22Rv1 (cell line): ENCODE measurements around the gene GPR68.

Experiments used
- H3K27ac ChIP-seq: fragments of 450-650 bp; 2 replicates; pipeline ENCODE4 v1.5.1; 2017
- ZFX ChIP-seq: fragments of 450-650 bp; IDR thresholded peaks from 2 replicates; pipeline ENCODE4 v1.6.1; 2017; ENCODE audit warnings: antibody characterized with exemption, borderline replicate concordance
- TF ChIP-seq, protein P1 (sequence below): fragments of 450-650 bp; IDR thresholded peaks from 2 replicates; pipeline ENCODE4 v1.5.1; 2017; ENCODE audit warnings: mild to moderate bottlenecking

Gene GPR68

DNA sequence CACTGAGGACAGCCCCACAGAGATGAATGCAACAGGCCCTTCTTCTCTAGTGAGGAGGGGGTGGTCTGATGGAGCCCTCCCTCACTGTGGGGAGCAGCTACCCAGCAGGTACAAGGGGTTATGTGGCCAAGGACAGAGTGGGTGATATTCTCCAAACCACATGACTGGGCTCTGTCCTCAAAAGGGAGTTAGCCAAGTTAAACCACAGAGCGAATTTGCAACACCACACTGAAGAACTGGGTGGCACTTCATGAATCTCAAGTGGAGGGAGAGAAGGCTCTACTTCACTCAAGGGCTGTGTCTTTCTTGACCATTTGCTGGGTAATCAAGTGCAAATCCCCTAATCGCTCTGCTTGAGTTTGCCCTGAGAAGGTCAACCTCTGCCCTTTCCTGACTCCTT lies 12.5 kb downstream of the GPR68 start:
- TF ChIP-seq, protein P1, sequence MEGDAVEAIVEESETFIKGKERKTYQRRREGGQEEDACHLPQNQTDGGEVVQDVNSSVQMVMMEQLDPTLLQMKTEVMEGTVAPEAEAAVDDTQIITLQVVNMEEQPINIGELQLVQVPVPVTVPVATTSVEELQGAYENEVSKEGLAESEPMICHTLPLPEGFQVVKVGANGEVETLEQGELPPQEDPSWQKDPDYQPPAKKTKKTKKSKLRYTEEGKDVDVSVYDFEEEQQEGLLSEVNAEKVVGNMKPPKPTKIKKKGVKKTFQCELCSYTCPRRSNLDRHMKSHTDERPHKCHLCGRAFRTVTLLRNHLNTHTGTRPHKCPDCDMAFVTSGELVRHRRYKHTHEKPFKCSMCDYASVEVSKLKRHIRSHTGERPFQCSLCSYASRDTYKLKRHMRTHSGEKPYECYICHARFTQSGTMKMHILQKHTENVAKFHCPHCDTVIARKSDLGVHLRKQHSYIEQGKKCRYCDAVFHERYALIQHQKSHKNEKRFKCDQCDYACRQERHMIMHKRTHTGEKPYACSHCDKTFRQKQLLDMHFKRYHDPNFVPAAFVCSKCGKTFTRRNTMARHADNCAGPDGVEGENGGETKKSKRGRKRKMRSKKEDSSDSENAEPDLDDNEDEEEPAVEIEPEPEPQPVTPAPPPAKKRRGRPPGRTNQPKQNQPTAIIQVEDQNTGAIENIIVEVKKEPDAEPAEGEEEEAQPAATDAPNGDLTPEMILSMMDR = no peak
- no peak for TF ChIP-seq ZFX
- no peak overlapping the region for H3K27ac ChIP-seq

DNA sequence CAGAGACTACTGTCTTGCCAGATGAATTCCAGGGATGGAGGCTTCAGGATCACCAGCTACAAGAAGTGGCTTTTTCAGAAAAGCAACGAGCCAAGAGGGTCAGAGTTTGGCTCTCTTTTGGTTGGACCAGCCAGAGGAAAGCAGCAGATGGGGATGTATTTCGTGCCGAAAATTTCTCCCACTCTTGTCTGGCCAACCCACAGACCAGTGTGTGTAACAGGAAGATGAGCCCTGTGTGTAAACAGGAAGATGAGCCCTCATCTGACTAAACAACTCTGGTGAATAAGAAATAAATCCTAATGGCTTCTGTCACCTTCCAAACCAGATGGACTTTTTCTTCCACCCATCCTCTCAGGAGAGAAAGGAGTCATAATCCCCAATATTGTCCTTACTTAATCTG lies 13.1 kb downstream of the GPR68 start:
- no peak for TF ChIP-seq ZFX
- TF ChIP-seq, protein P1 = no peak
- no peak overlapping the region for H3K27ac ChIP-seq

DNA sequence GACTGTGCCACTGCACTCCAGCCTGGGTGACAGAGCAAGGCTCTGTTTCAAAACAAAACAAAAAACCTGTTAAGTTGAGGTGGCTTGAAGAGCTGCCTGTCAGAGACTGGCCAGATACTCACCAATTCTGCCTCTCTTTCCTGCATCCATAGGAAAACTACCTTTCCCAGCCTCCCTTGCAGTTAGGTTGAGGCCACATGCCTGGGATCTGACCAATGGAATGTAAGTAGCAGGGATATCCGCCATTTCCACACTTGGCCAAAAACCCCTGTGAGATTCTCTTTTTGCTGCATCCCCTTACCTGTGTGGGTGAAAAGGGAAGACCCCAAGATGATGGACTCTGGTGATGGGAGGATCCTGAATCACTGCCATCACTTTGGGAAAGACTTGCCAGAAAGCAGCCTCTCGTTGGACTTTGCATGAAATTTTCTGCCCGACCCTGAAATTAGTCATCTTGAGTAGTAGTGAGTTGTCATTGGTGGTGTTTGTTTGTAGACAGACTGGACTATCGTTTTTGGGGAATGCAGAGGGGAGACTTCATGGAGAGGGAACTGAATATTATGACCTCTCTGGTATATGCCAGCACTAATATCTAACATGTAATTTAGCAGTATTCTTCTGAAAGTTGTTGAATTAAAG lies 14.0 kb downstream of the GPR68 start:
- TF ChIP-seq ZFX = no peak
- TF ChIP-seq, protein P1 = no peak
- H3K27ac ChIP-seq = no peak overlapping the region

DNA sequence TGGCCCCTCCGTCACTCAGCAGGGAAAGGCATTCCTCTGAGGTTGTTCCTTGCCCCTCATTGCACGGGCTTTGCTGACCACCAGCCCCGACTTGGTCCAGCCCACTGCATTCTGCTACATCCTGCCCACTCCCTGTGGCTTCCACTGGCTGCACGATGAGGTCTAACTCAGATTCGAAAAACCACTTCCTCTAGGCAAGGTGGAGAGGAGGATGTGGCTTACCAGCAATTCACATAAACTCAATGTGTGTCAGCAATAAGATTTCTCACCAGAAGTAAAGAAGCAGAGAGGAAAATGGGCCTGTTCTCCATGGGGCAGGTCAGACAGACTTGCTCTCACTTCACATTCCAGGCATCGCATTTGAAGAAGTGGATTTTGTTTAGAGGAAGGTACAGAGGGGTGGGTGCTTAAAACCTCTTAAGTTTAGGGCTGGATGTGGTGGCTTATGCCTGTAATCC lies 14.7 kb downstream of the GPR68 start:
- no peak overlapping the region for H3K27ac ChIP-seq
- TF ChIP-seq, protein P1 = no peak
- no peak for TF ChIP-seq ZFX

DNA sequence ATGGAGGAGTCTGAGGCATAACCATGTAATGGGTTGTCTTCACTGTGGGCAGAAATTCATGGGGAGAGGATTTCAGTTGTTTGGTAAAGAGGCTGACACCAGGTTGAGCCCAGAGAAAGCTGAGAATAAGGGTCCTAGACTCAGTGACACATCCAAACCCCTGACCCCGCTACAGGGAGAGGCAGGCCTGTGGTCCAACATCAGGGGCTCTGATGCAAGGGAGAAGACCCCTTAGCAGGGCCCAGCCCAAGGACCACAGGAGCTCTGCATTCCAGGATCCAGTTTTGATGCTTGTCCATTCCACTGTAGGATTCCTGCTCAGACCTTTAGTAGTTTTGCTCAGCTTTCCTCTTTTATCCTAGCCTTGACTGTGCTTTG lies 15.5 kb downstream of the GPR68 start:
- TF ChIP-seq, protein P1 = no peak
- no peak for TF ChIP-seq ZFX
- no peak overlapping the region for H3K27ac ChIP-seq

DNA sequence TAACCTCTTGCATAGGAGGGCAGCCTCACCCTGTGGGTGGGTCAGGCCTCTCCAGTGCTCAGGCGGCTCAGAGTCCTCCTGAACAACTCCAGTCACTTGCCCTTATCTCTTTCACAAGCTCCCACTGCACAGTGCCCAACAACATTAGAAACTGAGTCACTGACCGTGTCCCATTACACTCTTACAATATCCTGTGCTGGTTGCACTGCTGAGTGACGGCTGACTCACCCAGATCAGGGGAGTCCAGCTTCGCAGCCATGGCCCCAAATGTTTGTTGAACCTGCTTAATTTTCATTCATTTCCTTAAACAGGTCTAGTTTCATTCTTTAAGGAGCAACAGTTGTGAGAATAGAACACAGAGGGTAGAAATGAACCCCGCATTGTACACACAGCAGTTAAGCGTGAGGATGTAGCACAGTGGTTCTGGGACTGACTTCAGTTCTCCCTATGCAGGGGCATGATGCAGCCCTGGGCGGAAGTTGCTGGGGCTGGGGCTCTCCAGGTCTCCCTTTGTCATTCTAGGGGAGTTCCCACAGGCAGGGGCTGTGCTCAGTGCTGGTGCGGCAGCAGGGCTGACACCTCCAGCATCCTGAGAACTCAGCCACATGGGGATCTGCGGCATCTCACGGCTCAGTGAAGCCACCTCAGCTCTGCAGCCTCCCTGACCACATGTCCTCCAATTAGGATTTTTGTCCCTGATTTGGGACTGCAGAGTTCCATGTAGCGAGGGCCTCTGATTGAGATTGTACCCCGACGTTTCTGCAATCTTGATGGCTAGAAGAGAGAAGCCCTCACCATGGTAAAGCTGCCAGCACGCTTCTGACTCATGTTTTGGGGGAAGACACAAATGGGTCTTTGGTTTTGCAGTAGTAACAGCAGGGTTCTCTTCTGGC lies 16.1 kb downstream of the GPR68 start:
- H3K27ac ChIP-seq = no peak overlapping the region

More for the DNA sequence above, 16.1 kb downstream of the GPR68 start:
- TF ChIP-seq, protein P1 = no peak
- no peak for TF ChIP-seq ZFX
